Smooth muscle cell (in vitro differentiated cells): ENCODE measurements around the gene HK3. TPM values are rescaled to one million over a fixed set of nuclear protein-coding genes. Genes with fewer than 3 reads are reported as not detected.

Source experiments
- DNase-seq: peaks from one replicate; lab custom pipeline; 2025; ENCODE audit not compliant: unreplicated experiment; lab: John Stamatoyannopoulos, UW
- H2AFZ ChIP-seq: fragments of 200-600 bp; sonication (generic); 2 replicates; pipeline ENCODE4 v1.6.0; 2016; ENCODE audit warnings: antibody characterized with exemption, low read depth, mild to moderate bottlenecking
- H3F3A ChIP-seq: fragments of 200-600 bp; sonication (generic); 2 replicates; pipeline ENCODE4 v1.6.0; 2017; ENCODE audit warnings: antibody characterized with exemption, low read depth
- H3K27ac ChIP-seq: fragments of 200-600 bp; sonication (generic); 2 replicates; pipeline ENCODE4 v1.5.1; 2016; ENCODE audit warnings: low read depth, mild to moderate bottlenecking
- H3K27me3 ChIP-seq: fragments of 200-600 bp; sonication (generic); 2 replicates; pipeline ENCODE4 v1.6.1; 2016; ENCODE audit warnings: low read depth, mild to moderate bottlenecking
- H3K36me3 ChIP-seq: fragments of 200-600 bp; sonication (generic); 2 replicates; pipeline ENCODE4 v1.5.1; 2016; ENCODE audit warnings: low read depth
- H3K4me1 ChIP-seq: fragments of 200-600 bp; sonication (generic); 2 replicates; pipeline ENCODE4 v1.5.1; 2016; ENCODE audit warnings: low read depth
- H3K4me2 ChIP-seq: fragments of 200-600 bp; sonication (generic); 2 replicates; pipeline ENCODE4 v1.6.0; 2016; ENCODE audit warnings: mild to moderate bottlenecking
- H3K4me3 ChIP-seq: fragments of 200-600 bp; sonication (generic); 2 replicates; pipeline ENCODE4 v1.5.1; 2016; ENCODE audit warnings: mild to moderate bottlenecking
- H3K79me2 ChIP-seq: fragments of 200-600 bp; sonication (generic); 2 replicates; pipeline ENCODE4 v1.6.0; 2016; ENCODE audit warnings: low read depth, mild to moderate bottlenecking
- H3K9ac ChIP-seq: fragments of 200-600 bp; sonication (generic); 2 replicates; pipeline ENCODE4 v1.6.0; 2016; ENCODE audit warnings: low read depth
- H3K9me3 ChIP-seq: fragments of 200-600 bp; sonication (generic); replicated peaks from 2 replicates; pipeline ENCODE4 v1.5.1; 2016; ENCODE audit warnings: low read depth
- H4K20me1 ChIP-seq: fragments of 200-600 bp; sonication (generic); 2 replicates; pipeline ENCODE4 v1.6.0; 2016; ENCODE audit warnings: low read depth
- CTCF ChIP-seq: fragments of 200-600 bp; sonication (generic); IDR thresholded peaks from 2 replicates; pipeline ENCODE4 v1.5.1; 2017; ENCODE audit warnings: borderline replicate concordance, mild to moderate bottlenecking, antibody characterized with exemption; ENCODE audit not compliant: insufficient read depth, poor library complexity, severe bottlenecking
- WGBS: methylation state at CpG from one replicate; pipeline ENCODE4 v1.1.7; 2016; ENCODE audit warnings: low lambda C conversion rate; 5-methylcytosine and 5-hydroxymethylcytosine counted together
- polyA plus RNA-seq: library from polyadenylated mRNA; unstranded; fragments of >200 nt; fragmentation: Nextera tagmentation; extraction: Ambion mirVana; gene quantifications from 2 replicates; pipeline ENCODE4 v1.2.1, GENCODE V29; 2016
- total RNA-seq: library from RNA; depleted of rRNA; stranded (reverse); fragments of >200 nt; gene quantifications from 2 replicates; pipeline ENCODE4 v1.2.3, GENCODE V29; 2014

The HK3 gene
- total and polyA plus RNA-seq, 2 experiments from 2014 or later, result not detected

GRCh38 chr5:176882567-176882903 is 16.6 kb downstream of the HK3 start:
- WGBS, result 90% methylated on average over 6 of the region's 6 CpGs

GRCh38 chr5:176881816-176882566 is 17.2 kb downstream of the HK3 start:
- H3K4me1 ChIP-seq, result no peaks in the 10 kb centered on the region
- no peak overlapping the region for H3K9ac ChIP-seq
- DNase-seq, result no peak
- no peak overlapping the region for H3K27ac ChIP-seq
- no peak overlapping the region for H3K4me2 ChIP-seq
- 91% methylated on average over 25 of the region's 25 CpGs for WGBS
- TF ChIP-seq CTCF, result no peak
- H3K27me3 ChIP-seq, result no peaks in the 10 kb centered on the region
- no peaks in the 10 kb centered on the region for H4K20me1 ChIP-seq
- no peaks in the 10 kb centered on the region for H3F3A ChIP-seq
- H3K9me3 ChIP-seq, result no peaks in the 10 kb centered on the region
- no peaks in the 10 kb centered on the region for H3K36me3 ChIP-seq
- H3K79me2 ChIP-seq, result no peaks in the 10 kb centered on the region
- H3K4me3 ChIP-seq, result no peak overlapping the region
- no peak overlapping the region for H2AFZ ChIP-seq

More at GRCh38 chr5:176882567-176882903, 16.6 kb downstream of the HK3 start:
- DNase-seq, result no peak
- H3K27me3 ChIP-seq, result no peaks in the 10 kb centered on the region
- no peaks in the 10 kb centered on the region for H3K4me1 ChIP-seq
- H3K36me3 ChIP-seq, result no peaks in the 10 kb centered on the region
- H3K9me3 ChIP-seq, result no peaks in the 10 kb centered on the region
- H4K20me1 ChIP-seq, result no peaks in the 10 kb centered on the region
- H2AFZ ChIP-seq, result no peak overlapping the region
- TF ChIP-seq CTCF, result no peak
- H3F3A ChIP-seq, result no peaks in the 10 kb centered on the region
- H3K4me3 ChIP-seq, result no peak overlapping the region
- no peaks in the 10 kb centered on the region for H3K79me2 ChIP-seq
- H3K27ac ChIP-seq, result no peak overlapping the region
- no peak overlapping the region for H3K4me2 ChIP-seq
- no peak overlapping the region for H3K9ac ChIP-seq

- Histone ChIP-seq H3K4me2 (no peak overlapping the region), H3K9ac (no peak overlapping the region), H4K20me1 (no peaks in the 10 kb centered on the region), H3F3A (no peaks in the 10 kb centered on the region), H3K9me3 (no peaks in the 10 kb centered on the region), H3K36me3 (no peaks in the 10 kb centered on the region), H3K4me3 (no peak overlapping the region), H3K27me3 (peaks cover 8% of the 10 kb centered on the region), H3K4me1 (no peaks in the 10 kb centered on the region), H3K27ac (no peak overlapping the region), H3K79me2 (no peaks in the 10 kb centered on the region), H2AFZ (no peak overlapping the region)
- no peak for TF ChIP-seq CTCF
- WGBS, result 94% methylated on average over 28 of the region's 28 CpGs
- DNase-seq, result no peak
Observed at GRCh38 chr5:176881021-176881749, 18.0 kb downstream of the HK3 start.
